Stimulated activated CD4-positive, alpha-beta T cell treated with anti-CD3 and anti-CD28 coated beads, Interleukin-15, amount 100 ng/mL, for 24 hours (primary cell): ENCODE data around the gene BRD3.

ENCODE experiments used
- DNase-seq: peaks from one replicate; pipeline ENCODE4 v3.0.0-alpha.2; 2020

Gene BRD3

DNA sequence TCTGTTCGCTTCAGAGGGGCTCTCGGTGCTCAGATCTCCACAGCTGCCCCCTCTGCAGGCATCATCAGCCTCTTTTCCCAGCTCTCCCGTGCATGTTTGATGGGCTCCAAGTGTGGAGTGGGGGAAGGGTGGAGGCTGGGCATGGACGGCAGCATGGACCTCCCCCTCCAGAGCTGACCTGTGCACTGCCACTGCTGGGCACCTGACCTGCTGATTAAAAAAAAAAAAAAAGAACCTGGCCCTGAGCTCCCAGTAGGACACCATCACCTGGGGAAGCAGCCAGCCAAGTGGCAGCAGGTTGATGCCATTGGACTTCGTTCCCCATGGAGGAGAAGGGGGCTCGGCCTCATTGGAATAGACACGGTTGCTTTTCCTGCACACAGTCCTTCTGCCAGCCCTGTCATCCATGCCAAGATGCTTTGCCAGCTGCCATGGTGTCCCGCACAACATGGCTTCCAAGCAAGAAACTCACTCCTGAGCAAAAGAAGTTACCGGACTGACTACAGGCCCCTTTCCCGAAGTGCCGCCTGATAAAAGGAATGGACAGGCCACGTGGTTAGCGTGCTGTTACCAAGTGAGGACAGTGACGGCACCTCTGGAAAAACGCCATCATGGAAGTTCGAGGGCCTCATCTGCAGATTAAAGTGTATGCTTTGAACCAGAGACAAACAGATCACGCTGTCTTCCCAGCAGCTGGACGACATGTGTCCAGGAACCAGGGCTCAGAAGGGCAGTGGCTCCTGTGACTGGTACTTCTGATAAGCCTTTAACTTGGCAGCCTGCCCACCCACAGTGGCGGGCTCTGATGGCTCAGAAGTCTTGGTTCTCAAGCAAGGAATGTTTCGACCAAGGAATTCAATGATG, 57.3 kb downstream of the BRD3 start:
- DNase-seq = no peak

DNA sequence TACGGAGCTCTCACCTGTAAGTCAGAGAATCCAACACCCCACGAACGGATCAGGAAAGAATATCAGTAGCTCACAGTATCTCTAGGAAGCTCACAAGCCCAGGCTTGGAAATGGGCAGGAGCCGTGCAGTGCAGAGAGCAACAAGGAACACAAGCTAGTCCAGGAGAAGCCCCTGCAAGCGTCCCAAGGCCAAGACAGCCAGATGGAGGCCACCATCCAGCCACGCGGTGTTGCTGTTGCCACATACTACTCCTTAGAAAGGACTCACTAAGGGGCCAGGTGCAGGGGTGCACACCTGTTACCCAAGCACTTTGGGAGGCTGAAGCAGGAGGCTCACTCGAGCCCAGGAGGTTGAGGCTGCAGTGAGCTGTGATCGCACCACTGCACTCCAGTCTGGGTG, 60.3 kb downstream of the BRD3 start:
- no peak for DNase-seq

GRCh38 chr9:134007150-134007549, 60.7 kb downstream of the BRD3 start:
- DNase-seq = no peak

DNA sequence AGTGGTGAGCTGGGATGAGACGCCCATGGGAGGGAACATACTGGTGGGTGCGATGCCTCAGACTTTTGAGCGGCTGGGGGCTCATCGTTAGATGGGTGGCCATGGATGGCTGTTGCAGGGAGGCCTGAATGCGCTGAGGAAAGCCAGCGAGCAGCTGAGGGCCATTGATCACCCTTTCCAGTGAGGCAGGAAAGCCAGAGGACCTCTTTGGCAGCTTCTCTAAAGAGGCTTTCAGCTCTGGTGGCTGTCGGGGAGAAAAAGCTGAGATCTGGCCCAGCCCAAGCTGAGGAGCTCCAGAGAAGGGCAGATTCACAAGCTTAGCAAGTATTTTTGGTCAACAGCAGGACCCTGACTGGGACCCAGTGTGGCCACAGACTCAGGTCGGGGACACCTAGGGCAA, 62.4 kb downstream of the BRD3 start:
- no peak for DNase-seq

- DNase-seq = no peak
Measured at GRCh38 chr9:134004881-134005280, 62.9 kb downstream of the BRD3 start.

DNA sequence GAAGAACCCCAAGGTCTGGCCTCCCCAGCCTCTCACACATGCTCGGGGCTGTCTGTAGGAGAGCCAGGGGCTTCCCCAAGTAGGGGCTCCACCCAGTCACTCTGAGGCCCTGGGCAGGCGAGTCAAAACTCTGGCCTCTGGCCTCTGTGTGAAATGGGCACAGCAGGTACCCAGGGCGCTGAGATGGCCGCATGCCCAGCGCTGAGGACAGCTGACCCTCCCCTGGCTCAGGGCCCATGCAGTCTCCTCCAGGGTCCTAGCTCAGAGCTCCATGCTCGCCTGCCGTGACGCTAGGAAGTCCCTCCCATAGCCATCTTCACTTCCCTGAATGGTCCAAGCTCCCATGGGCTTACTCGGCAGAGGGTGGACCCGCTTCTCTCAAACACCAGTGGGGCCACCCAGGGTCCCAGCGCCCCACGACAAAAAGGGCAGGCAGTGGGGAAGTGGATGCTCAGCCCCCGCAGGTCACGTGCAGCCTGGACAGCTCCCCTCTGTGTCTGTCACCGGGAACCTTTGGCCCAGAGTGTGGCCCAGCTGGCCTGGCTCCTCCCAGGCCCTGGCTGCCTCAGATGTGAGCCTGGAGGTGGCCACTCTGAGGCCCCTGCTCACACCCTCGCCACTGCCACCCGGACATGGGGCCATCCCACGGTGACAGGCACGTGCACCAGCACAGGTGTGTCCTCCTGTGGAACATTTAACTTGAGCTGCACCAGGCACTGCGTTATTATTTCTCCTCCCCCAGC, 63.5 kb downstream of the BRD3 start:
- DNase-seq = no peak

GRCh38 chr9:134003237-134003636, 64.6 kb downstream of the BRD3 start:
- no peak for DNase-seq

GRCh38 chr9:134002796-134003195, 65.0 kb downstream of the BRD3 start:
- DNase-seq = no peak

DNA sequence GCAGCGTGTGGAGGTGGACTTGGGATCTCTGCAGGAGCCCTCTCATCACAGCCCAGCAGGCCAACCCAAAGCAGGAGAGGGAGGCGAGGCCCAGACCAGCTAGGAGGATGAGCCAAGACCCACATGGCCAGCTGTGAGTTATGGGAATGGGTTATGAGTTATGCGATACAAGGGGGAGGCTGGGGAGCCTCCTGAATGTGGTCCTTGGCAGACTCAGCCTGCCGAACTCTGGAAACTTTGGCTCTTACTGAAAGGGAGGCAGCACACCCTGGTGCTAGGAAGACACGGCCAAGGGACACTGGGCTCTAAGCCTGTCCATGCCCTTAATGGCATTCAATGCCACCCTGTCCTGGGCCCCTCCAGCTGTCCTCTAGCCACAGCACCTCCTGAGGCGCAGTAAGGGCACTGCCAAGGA, 68.0 kb downstream of the BRD3 start:
- no peak for DNase-seq

GRCh38 chr9:133998915-133999595, 68.8 kb downstream of the BRD3 start:
- DNase-seq = no peak

- DNase-seq = no peak
Measured at GRCh38 chr9:133997584-133997983, 70.2 kb downstream of the BRD3 start.

GRCh38 chr9:133996531-133997520, 71.0 kb downstream of the BRD3 start:
- no peak for DNase-seq

DNA sequence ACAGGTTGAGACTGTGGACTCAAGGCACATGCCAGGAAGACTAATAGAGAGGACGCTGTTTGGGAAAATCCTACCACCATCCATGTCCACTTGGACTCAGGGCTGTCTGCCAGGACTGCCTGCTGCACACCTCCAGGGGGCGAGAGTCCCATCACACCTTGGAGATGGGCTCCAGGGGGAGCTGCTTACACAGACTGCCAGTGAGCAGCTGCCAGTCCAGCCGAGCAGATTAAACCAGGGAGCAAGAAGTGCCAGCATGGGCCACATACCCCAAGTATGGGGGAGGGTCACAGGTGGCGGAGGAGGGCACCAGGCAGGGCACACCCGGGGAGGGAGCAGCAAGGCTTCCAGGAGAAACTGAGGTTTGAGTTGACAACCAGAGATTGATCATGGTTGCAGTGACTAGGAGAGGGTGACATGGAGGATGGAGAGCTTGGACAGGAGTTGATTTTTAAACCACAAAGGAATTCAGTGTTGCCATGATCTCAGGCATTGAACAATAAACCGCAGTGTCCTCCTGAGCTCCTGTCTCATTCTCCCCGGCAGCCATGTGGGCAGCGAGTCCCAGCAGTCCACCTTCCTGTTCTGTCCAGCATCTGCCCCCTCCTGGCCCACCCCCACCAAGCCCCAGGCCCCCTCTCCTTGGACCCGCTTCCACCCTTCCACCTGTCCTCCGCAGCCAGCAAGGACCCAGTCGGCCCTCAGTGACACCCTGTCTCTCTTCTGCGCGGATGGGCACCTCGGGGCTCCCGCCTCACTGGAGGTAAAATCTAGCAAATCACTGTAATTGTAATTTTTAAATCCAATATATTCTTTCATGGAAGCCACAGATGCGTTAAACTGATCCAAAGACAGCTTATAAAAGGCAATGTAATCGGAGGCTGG, 72.6 kb downstream of the BRD3 start:
- peak; percentile 24 for DNase-seq

DNA sequence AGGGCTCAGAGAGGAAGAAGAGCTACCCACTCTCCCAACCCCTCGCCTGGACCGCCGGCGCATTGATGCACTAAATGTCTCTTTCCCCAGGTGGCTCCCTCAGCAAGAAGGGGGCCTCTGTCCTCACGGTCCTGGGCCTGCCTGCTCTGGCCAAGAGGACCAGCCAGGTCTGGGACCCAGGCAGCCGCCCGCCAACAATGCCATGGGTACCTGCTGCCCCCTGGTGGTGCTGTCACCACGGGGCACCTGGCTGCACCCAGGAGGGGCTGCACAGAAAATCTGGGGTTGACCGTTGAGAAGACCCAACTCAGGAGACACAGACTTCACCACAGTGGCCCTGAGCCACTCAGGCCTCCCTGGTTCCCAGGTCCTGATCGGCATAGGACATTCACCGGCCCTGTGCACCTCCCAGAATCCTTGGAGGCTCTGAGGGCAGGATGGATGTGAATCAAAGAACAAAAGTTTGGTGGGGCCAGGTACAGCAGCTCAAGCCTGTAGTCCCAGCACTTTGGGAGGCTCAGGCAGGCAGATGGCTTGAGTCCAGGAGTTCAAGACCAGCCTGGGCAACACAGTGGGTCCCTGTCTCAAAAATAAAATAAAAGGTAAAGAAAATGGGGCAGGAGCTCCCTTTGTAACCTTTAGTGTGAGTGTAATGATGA, 73.3 kb downstream of the BRD3 start:
- peak; percentile 84 for DNase-seq

DNA sequence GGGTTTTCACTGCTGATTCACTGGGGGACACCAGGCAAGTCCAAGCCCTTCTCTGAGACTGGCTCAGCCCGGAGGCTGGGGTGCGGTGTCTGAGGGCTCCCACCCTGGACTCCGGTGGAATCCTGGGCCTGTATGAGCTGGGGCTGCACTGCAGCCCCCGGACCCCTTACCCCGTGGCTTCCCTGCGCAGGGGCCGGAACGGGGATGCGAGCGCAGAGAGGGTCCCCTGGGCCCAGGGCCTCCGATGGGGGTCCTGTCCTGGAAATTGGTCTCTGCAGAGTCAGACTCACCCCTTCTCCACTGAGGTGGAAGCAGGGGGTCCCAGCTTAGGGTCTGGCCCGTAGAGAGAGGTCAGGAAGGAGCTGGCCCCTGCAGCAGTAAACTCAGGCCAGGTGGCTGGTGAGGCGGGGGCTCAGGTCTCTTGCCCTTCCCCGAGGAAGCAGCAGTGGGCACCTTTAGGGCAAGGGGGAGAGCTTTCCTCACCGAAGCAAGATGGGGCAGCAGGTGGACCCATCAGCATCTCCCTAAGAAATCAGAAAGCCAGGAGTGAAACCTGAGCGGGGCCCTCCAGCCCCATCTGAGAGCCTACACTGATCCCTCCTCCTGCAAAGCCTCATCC, 74.1 kb downstream of the BRD3 start:
- no peak for DNase-seq

- DNase-seq = peak; percentile 85
Measured at GRCh38 chr9:133992780-133993634, 74.8 kb downstream of the BRD3 start.

- peak; percentile 75 for DNase-seq
Measured at GRCh38 chr9:133991964-133992779, 75.7 kb downstream of the BRD3 start, which contains the start of gene VAV2. Gene VAV2, minus strand, starts transcription at chr9:133992324. Its CDS starts 46 bp downstream, at chr9:133992278.
